K562 (cell line): Measurements from ENCODE around the gene CNOT2. TPM values are rescaled to one million over a fixed set of nuclear protein-coding genes. Genes with fewer than 3 reads are reported as not detected.

Experiments used
- ATAC-seq: fragments of 200-7000 bp; cut with Tn5 transposase; 3 replicates; pipeline ENCODE4 v1.9.1; 2020; ENCODE audit warnings: moderate library complexity
- BruUV-seq: library from RNA; stranded (reverse); fragments of 400-500 nt; replicated peaks from 2 replicates; lab custom pipeline; 2021; lab: Mats Ljungman, UMichigan
- CTCF ChIA-PET: fragments of 300-600 bp; formaldehyde crosslinking; extraction: SDS; loops from one replicate; lab custom pipeline; 2021; ENCODE audit warnings: low intra/inter-chr PET ratio; lab: Yijun Ruan, JAX
- POLR2A ChIA-PET: fragments of 300-600, 350-650 bp; sonication (Branson Sonifier 250); formaldehyde crosslinking; extraction: SDS; loops from one replicate; lab custom pipeline; 2021; ENCODE audit warnings: antibody characterized with exemption, inconsistent platforms; lab: Yijun Ruan, JAX
- DNase-seq, 4 experiments: peaks; one replicate each; pipeline versions ENCODE4 v3.0.0 to v3.0.0-alpha.2; 2011 to 2018; ENCODE audit warnings: low spot score in 3 of 4, mixed read lengths in 3 of 4; ENCODE audit errors: extremely low read depth in 1 of 4
- FAIRE-seq: peaks from 2 replicates; lab custom pipeline; 2011; peaks lifted over from hg19 to GRCh38; lab: Jason Lieb, UNC
- H2AFZ ChIP-seq: 2 replicates; pipeline ENCODE4 v1.6.0; 2011; ENCODE audit warnings: low read depth, low read length, control low read depth, inconsistent platforms
- H3K27ac ChIP-seq: fragments of 200-600 bp; 3 replicates; pipeline ENCODE4 v1.8.0; 2011; ENCODE audit warnings: low read depth, mild to moderate bottlenecking, control low read depth, inconsistent platforms, low read length, moderate library complexity, mixed read lengths; ENCODE audit errors: extremely low read depth
- H3K27me3 ChIP-seq, 2 experiments: fragments of 300-600 bp in 1 of 2; 2 replicates in 1 of 2; 3 replicates in 1 of 2; pipeline versions ENCODE4 v1.6.0 to v1.8.0; 2011; ENCODE audit warnings: inconsistent platforms in 2 of 2, low read length in 2 of 2, mild to moderate bottlenecking in 1 of 2, mixed read lengths in 1 of 2, moderate library complexity in 1 of 2; ENCODE audit not compliant: control insufficient read depth in 2 of 2, insufficient read depth in 2 of 2
- H3K36me3 ChIP-seq: fragments of 300-600 bp; 3 replicates; pipeline ENCODE4 v1.8.0; 2011; ENCODE audit warnings: mild to moderate bottlenecking, low read length, inconsistent platforms; ENCODE audit not compliant: control insufficient read depth, insufficient read depth
- H3K4me1 ChIP-seq, 2 experiments: fragments of 200-600 bp in 1 of 2; replicated peaks in 1 of 2; 2 replicates in 1 of 2; 3 replicates in 1 of 2; pipeline versions ENCODE4 v1.5.1 to v1.8.0; 2011; ENCODE audit warnings: inconsistent platforms in 2 of 2, low read length in 2 of 2, mild to moderate bottlenecking in 1 of 2, mixed read lengths in 1 of 2, moderate library complexity in 1 of 2; ENCODE audit not compliant: control insufficient read depth in 2 of 2, insufficient read depth in 2 of 2
- H3K4me2 ChIP-seq: 2 replicates; pipeline ENCODE4 v1.6.1; 2011; ENCODE audit warnings: low read length, control low read depth, inconsistent platforms, mixed read lengths; ENCODE audit not compliant: insufficient read depth
- H3K4me3 ChIP-seq: fragments of 200-600 bp; sonication (generic), shearing (Covaris generic); 2 replicates; pipeline ENCODE4 v1.5.1; 2016; ENCODE audit warnings: control low read depth, inconsistent platforms
- H3K79me2 ChIP-seq: fragments of 200-600 bp; 3 replicates; pipeline ENCODE4 v1.8.0; 2011; ENCODE audit warnings: low read length, inconsistent platforms; ENCODE audit not compliant: control insufficient read depth, insufficient read depth
- H3K9ac ChIP-seq, 2 experiments: 2 replicates each; pipeline versions ENCODE4 v1.6.0 to v1.6.1; 2011; ENCODE audit warnings: low read depth in 2 of 2, low read length in 2 of 2, control low read depth in 1 of 2, inconsistent platforms in 1 of 2, mild to moderate bottlenecking in 1 of 2, mixed read lengths in 1 of 2; ENCODE audit not compliant: insufficient read depth in 1 of 2
- H3K9me1 ChIP-seq: one replicate; pipeline ENCODE4 v1.6.0; 2011; ENCODE audit warnings: inconsistent platforms, mild to moderate bottlenecking, low read length, moderate library complexity; ENCODE audit not compliant: control insufficient read depth, insufficient read depth
- H3K9me3 ChIP-seq: replicated peaks from 2 replicates; pipeline ENCODE4 v1.5.1; 2011; ENCODE audit warnings: low read depth, low read length, inconsistent platforms; ENCODE audit not compliant: control insufficient read depth, insufficient read depth
- H4K20me1 ChIP-seq: replicated peaks from 2 replicates; pipeline ENCODE4 v1.6.1; 2011; ENCODE audit warnings: low read length, inconsistent platforms, mixed read lengths; ENCODE audit not compliant: control insufficient read depth, insufficient read depth
- C11orf30 ChIP-seq: fragments of 450-650 bp; IDR thresholded peaks from 2 replicates; pipeline ENCODE4 v1.6.1; 2016; ENCODE audit warnings: low read depth, mild to moderate bottlenecking
- ZNF316 ChIP-seq: fragments of 450-650 bp; IDR thresholded peaks from 2 replicates; pipeline ENCODE4 v1.6.1; 2016
- WGBS: fragments of 100-300 bp; shearing (Covaris generic); methylation state at CpG from one replicate; pipeline ENCODE4 v1.1.6; 2016; ENCODE audit warnings: low coverage, mixed read lengths; ENCODE audit not compliant: insufficient coverage; ENCODE audit errors: missing lambda C conversion rate; 5-methylcytosine and 5-hydroxymethylcytosine counted together
- in situ Hi-C: fragments of 300-500 bp; cut with MboI; formaldehyde crosslinking; loops from 4 replicates; pipeline ENCODE4 v1.15.0; 2018; ENCODE audit warnings: inconsistent platforms, mixed read lengths
- intact Hi-C: fragments of 100-400 bp; cut with micrococcal nuclease; formaldehyde crosslinking; loops from 2 replicates; pipeline ENCODE4 v1.14.2; 2022
- polyA plus RNA-seq, 8 experiments: library from polyadenylated mRNA; depleted of rRNA in 4 of 8; stranded (reverse) in 5 of 8; unstranded in 3 of 8; fragments of >200 nt; fragmentation: Nextera tagmentation in 2 of 8; fragmentation: Illumina TruSeq in 1 of 8; extraction: Ambion mirVana in 2 of 8; extraction: Trizol in 1 of 8; gene quantifications; 2 replicates each; pipeline versions ENCODE4 v1.2.1 to v1.2.3, GENCODE V29; 2011 to 2014; ENCODE audit warnings: inconsistent platforms in 1 of 8, missing spikeins in 1 of 8
- total RNA-seq, 7 experiments: library from RNA; depleted of rRNA in 6 of 7; stranded (reverse); fragments of >200 nt in 6 of 7; fragmentation: Illumina TruSeq in 2 of 7; extraction: Trizol in 2 of 7; gene quantifications; 2 replicates each; pipeline versions ENCODE4 v1.2.1 to v1.2.3, GENCODE V29; 2011 to 2021; ENCODE audit warnings: low replicate concordance in 1 of 7
- TF ChIP-seq, protein P1 (sequence below): fragments of 250-450 bp; sonication (Bioruptor Pico); IDR thresholded peaks from 2 replicates; pipeline ENCODE4 v1.5.0; 2021; ENCODE audit warnings: mild to moderate bottlenecking, moderate library complexity

Gene CNOT2
- total and polyA plus RNA-seq, 9 of the 15 experiments (the other 6 are each of a cell fraction or from before 2014, with no cell fraction given) = 43.6 to 119 (median 84.4) TPM

- no peaks in the 10 kb centered on the region for H3K9me1 ChIP-seq
- no peaks in the 10 kb centered on the region for H3K79me2 ChIP-seq
- H3K9ac ChIP-seq = no peak overlapping the region
- no peak for DNase-seq
- peak; percentile 65 for TF ChIP-seq ZNF316
- peak; percentile 46; the same call in 1 of the 2 replicates for TF ChIP-seq C11orf30
- TF ChIP-seq, protein P1, sequence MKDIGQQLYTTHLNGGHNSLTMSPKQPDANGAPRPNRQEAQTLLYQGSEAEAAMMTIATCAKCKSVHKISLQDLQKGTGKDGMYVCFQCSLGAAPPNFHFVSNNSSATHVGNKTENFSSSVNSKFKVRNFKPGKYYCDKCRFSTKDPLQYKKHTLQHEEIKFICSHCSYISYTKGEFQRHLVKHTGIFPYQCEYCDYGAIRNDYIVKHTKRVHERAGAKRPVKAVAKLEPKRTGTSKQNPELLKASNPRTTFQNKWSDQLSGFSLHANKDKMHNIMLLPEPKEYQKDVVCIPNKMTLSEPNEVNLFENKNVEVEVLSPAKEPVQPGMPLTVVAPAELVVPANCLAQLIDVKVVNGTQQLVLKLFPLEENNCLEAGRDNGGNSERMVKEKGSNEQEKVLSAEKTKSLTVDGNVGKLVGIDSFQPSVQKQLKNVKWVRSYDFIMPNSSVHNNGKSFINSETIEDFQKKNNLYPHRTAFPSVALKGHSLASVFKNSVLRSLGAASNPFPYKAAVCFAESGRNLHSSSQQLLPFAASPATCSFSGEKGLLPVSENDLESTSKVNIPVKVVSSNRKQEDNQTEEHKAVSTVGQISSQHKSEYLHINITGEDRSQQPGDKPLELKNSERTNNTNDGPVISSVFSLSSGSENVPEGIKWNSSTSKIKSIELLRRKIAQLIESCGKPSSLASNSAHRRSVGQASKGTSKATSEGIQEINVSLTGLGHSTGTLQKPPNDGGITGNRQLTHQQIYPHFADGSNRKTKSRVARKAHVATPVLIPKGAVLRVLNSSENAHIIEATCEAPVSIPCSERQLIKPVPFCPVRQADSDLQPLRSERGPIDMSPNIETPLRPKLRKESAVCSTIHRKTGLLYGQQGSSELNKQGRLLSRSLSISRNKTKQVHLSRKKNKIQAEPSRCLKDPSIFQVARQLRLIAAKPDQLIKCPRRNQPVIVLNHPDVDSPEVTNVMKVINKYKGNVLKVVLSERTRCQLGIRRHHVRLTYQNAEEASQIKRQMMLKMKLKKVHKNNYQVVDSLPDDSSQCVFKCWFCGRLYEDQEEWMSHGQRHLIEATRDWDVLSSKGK (CRISPR knock-in tag) = no peak
- in situ Hi-C loops (no loop called here), intact Hi-C loops (loop anchor here (10.0 kb wide), 1 partner anchor 451 kb away; no protein-coding TSS in a partner anchor)
- no peak overlapping the region for H3K4me2 ChIP-seq
- no peaks in the 10 kb centered on the region for H3K27me3 ChIP-seq
- ChIA-PET POLR2A (interaction anchor here (1.0 kb wide), 1 partner anchor 54 kb away, joined by 3 read pairs; no protein-coding TSS in a partner anchor), CTCF (no interaction called here)
- H3K4me1 ChIP-seq = no peaks in the 10 kb centered on the region
- 96% methylated on average over 4 of the region's 4 CpGs for WGBS
- no TSS peak for BruUV-seq
- FAIRE-seq = no peak
- H3K4me3 ChIP-seq = no peak overlapping the region
- H3K9me3 ChIP-seq = no peaks in the 10 kb centered on the region
- H4K20me1 ChIP-seq = no peaks in the 10 kb centered on the region
- ATAC-seq = no peak
- no peak overlapping the region for H3K27ac ChIP-seq
- no peak overlapping the region for H2AFZ ChIP-seq
- H3K36me3 ChIP-seq = peaks cover 10% of the 10 kb centered on the region; the same call in 2 of the 3 replicates
Observed at GRCh38 chr12:70355972-70356371, 112.7 kb downstream of the CNOT2 start.
